Measurements from ENCODE around the gene NMT2. TPM values are rescaled to one million over a fixed set of nuclear protein-coding genes. Genes with fewer than 3 reads are reported as not detected.
A peak's percentile ranks its signal among the peaks of the same experiment; 100 is the strongest.

NMT2 gene
- total and polyA plus RNA-seq, 10 of the 15 experiments (the other 5 are each of a cell fraction or from before 2014, with no cell fraction given) = 4.9 to 12.0 (median 9.2) TPM

GRCh38 chr10:15123749-15124184 is 44.7 kb downstream of the NMT2 start (continued):
- TF ChIP-seq BCL11A (IDR thresholded peaks at IDR 0.05; ENCODE audit: low read depth, low read length) (0 out of 2 replicates have a peak, but pooled peaks have one; percentile 26), MEF2B (IDR thresholded peaks at IDR 0.05; ENCODE audit: partially characterized antibody, poor library complexity, severe bottlenecking) (peak; percentile 48), FOXK2 (IDR thresholded peaks at IDR 0.05) (no peak), PAX5 (IDR thresholded peaks at IDR 0.05; ENCODE audit: borderline replicate concordance, low read depth, low read length) (0 out of 2 replicates have a peak, but pooled peaks have one; percentile 10), RUNX3 (IDR thresholded peaks at IDR 0.05; ENCODE audit: low read length) (peak; percentile 66), ESRRA (IDR thresholded peaks at IDR 0.05; ENCODE audit: low read length) (no peak), HCFC1 (IDR thresholded peaks at IDR 0.05; ENCODE audit: low read length) (no peak), SPI1 (IDR thresholded peaks at IDR 0.05; ENCODE audit: borderline replicate concordance, insufficient read depth, low read depth, low read length) (peak; percentile 89), SP1 (IDR thresholded peaks at IDR 0.05; ENCODE audit: low read depth, low read length) (no peak), GABPA (IDR thresholded peaks at IDR 0.05; ENCODE audit: low read depth) (peak; percentile 15; the same call in 1 of the 2 replicates), CHD2 (IDR thresholded peaks at IDR 0.05; ENCODE audit: borderline replicate concordance, low read depth, low read length) (no peak), MEF2A (IDR thresholded peaks at IDR 0.05; ENCODE audit: insufficient read depth, low read depth, low read length) (peak; percentile 39; the same call in 1 of the 2 replicates), SUZ12 (IDR thresholded peaks at IDR 0.05; ENCODE audit: unreplicated experiment) (no peak), IKZF1 (conservative IDR thresholded peaks at IDR 0.05) (no peak), FOS (IDR thresholded peaks at IDR 0.05; ENCODE audit: borderline replicate concordance, extremely low read depth, insufficient read length) (no peak), CBX3 (IDR thresholded peaks at IDR 0.05; ENCODE audit: borderline replicate concordance, low read depth) (no peak), RAD21 (IDR thresholded peaks at IDR 0.05; ENCODE audit: insufficient read depth, low read depth, low read length) (no peak), NR2C1 (IDR thresholded peaks at IDR 0.05) (no peak), SRF (IDR thresholded peaks at IDR 0.05; ENCODE audit: low read depth in 2 of 2, low read length in 2 of 2) (0 out of 4 replicates have a peak, but pooled peaks of 1 of the 2 experiments have one; percentile 18), TCF3 (IDR thresholded peaks at IDR 0.05; ENCODE audit: borderline replicate concordance, insufficient read depth, low read depth, low read length) (no peak)

Measured in GM12878 (cell line).